ENCODE data around the gene COPA. TPM values are rescaled to one million over a fixed set of nuclear protein-coding genes. Genes with fewer than 3 reads are reported as not detected.

Gene COPA
- total RNA-seq, 1 donor from 2014 or later: 211 TPM

GRCh38 chr1:160332516-160332915, 10.5 kb downstream of the COPA start:
- H3K36me3 ChIP-seq (ENCODE audit: control insufficient read depth in 3 of 3, insufficient read depth in 3 of 3, low read length in 3 of 3): peaks cover 27 to 57% (median 57%) of the 10 kb centered on the region in 3 donors
- H3K27me3 ChIP-seq (ENCODE audit: control insufficient read depth in 3 of 3, insufficient read depth in 3 of 3, low read length in 3 of 3): no peaks in the 10 kb centered on the region
- no peak overlapping the region for H3K4me3 ChIP-seq (ENCODE audit: low read length in 3 of 3)
- H3K4me1 ChIP-seq (ENCODE audit: control insufficient read depth in 3 of 3, insufficient read depth in 3 of 3, low read length in 3 of 3): no peaks in the 10 kb centered on the region
- no peak overlapping the region for H3K9ac ChIP-seq (ENCODE audit: low read depth in 1 of 3, low read length in 3 of 3)
- H3K27ac ChIP-seq (ENCODE audit: low read depth, low read length): no peak overlapping the region
- no peaks in the 10 kb centered on the region for H3K9me3 ChIP-seq (ENCODE audit: control insufficient read depth in 3 of 3, low read length in 3 of 3)

- no peaks in the 10 kb centered on the region for H3K9me3 ChIP-seq (ENCODE audit: control insufficient read depth in 3 of 3, low read length in 3 of 3)
- H3K27ac ChIP-seq (ENCODE audit: low read depth, low read length): no peak overlapping the region
- H3K36me3 ChIP-seq (ENCODE audit: control insufficient read depth in 3 of 3, insufficient read depth in 3 of 3, low read length in 3 of 3): peaks cover 36 to 72% (median 70%) of the 10 kb centered on the region in 3 donors
- H3K9ac ChIP-seq (ENCODE audit: low read depth in 1 of 3, low read length in 3 of 3): no peak overlapping the region
- H3K27me3 ChIP-seq (ENCODE audit: control insufficient read depth in 3 of 3, insufficient read depth in 3 of 3, low read length in 3 of 3): no peaks in the 10 kb centered on the region
- H3K4me1 ChIP-seq (ENCODE audit: control insufficient read depth in 3 of 3, insufficient read depth in 3 of 3, low read length in 3 of 3): no peaks in the 10 kb centered on the region
- H3K4me3 ChIP-seq (ENCODE audit: low read length in 3 of 3): no peak overlapping the region
These were observed 12.9 kb downstream of the COPA start for GRCh38 chr1:160330119-160330518.

GRCh38 chr1:160328184-160328583, 14.9 kb downstream of the COPA start:
- no peaks in the 10 kb centered on the region for H3K9me3 ChIP-seq (ENCODE audit: control insufficient read depth in 3 of 3, low read length in 3 of 3)
- peaks cover 40 to 63% (median 59%) of the 10 kb centered on the region in 3 donors for H3K36me3 ChIP-seq (ENCODE audit: control insufficient read depth in 3 of 3, insufficient read depth in 3 of 3, low read length in 3 of 3)
- no peaks in the 10 kb centered on the region for H3K4me1 ChIP-seq (ENCODE audit: control insufficient read depth in 3 of 3, insufficient read depth in 3 of 3, low read length in 3 of 3)
- H3K4me3 ChIP-seq (ENCODE audit: low read length in 3 of 3): no peak overlapping the region
- H3K27me3 ChIP-seq (ENCODE audit: control insufficient read depth in 3 of 3, insufficient read depth in 3 of 3, low read length in 3 of 3): no peaks in the 10 kb centered on the region
- H3K9ac ChIP-seq (ENCODE audit: low read depth in 1 of 3, low read length in 3 of 3): no peak overlapping the region
- no peak overlapping the region for H3K27ac ChIP-seq (ENCODE audit: low read depth, low read length)

- peaks cover 33 to 57% (median 57%) of the 10 kb centered on the region in 3 donors for H3K36me3 ChIP-seq (ENCODE audit: control insufficient read depth in 3 of 3, insufficient read depth in 3 of 3, low read length in 3 of 3)
- no peaks in the 10 kb centered on the region for H3K9me3 ChIP-seq (ENCODE audit: control insufficient read depth in 3 of 3, low read length in 3 of 3)
- H3K27ac ChIP-seq (ENCODE audit: low read depth, low read length): no peak overlapping the region
- H3K4me3 ChIP-seq (ENCODE audit: low read length in 3 of 3): no peak overlapping the region
- H3K9ac ChIP-seq (ENCODE audit: low read depth in 1 of 3, low read length in 3 of 3): peak overlapping the region in 1 of 3 donors; percentile 9
- no peaks in the 10 kb centered on the region for H3K27me3 ChIP-seq (ENCODE audit: control insufficient read depth in 3 of 3, insufficient read depth in 3 of 3, low read length in 3 of 3)
- no peaks in the 10 kb centered on the region for H3K4me1 ChIP-seq (ENCODE audit: control insufficient read depth in 3 of 3, insufficient read depth in 3 of 3, low read length in 3 of 3)
These were observed 16.6 kb downstream of the COPA start for GRCh38 chr1:160326418-160326817.

- Histone ChIP-seq H3K9me3 (ENCODE audit: control insufficient read depth in 3 of 3, low read length in 3 of 3) (no peaks in the 10 kb centered on the region), H3K9ac (ENCODE audit: low read depth in 1 of 3, low read length in 3 of 3) (no peak overlapping the region), H3K27ac (ENCODE audit: low read depth, low read length) (no peak overlapping the region), H3K36me3 (ENCODE audit: control insufficient read depth in 3 of 3, insufficient read depth in 3 of 3, low read length in 3 of 3) (peaks cover 27 to 55% (median 52%) of the 10 kb centered on the region in 3 donors), H3K27me3 (ENCODE audit: control insufficient read depth in 3 of 3, insufficient read depth in 3 of 3, low read length in 3 of 3) (no peaks in the 10 kb centered on the region), H3K4me3 (ENCODE audit: low read length in 3 of 3) (no peak overlapping the region), H3K4me1 (ENCODE audit: control insufficient read depth in 3 of 3, insufficient read depth in 3 of 3, low read length in 3 of 3) (no peaks in the 10 kb centered on the region)
These were observed 17.8 kb downstream of the COPA start for GRCh38 chr1:160325252-160325651.

GRCh38 chr1:160322831-160323230, 20.2 kb downstream of the COPA start:
- no peak overlapping the region for H3K4me3 ChIP-seq (ENCODE audit: low read length in 3 of 3)
- no peaks in the 10 kb centered on the region for H3K9me3 ChIP-seq (ENCODE audit: control insufficient read depth in 3 of 3, low read length in 3 of 3)
- H3K9ac ChIP-seq (ENCODE audit: low read depth in 1 of 3, low read length in 3 of 3): no peak overlapping the region
- H3K4me1 ChIP-seq (ENCODE audit: control insufficient read depth in 3 of 3, insufficient read depth in 3 of 3, low read length in 3 of 3): no peaks in the 10 kb centered on the region
- no peaks in the 10 kb centered on the region for H3K27me3 ChIP-seq (ENCODE audit: control insufficient read depth in 3 of 3, insufficient read depth in 3 of 3, low read length in 3 of 3)
- no peak overlapping the region for H3K27ac ChIP-seq (ENCODE audit: low read depth, low read length)
- peaks cover 13 to 36% (median 36%) of the 10 kb centered on the region in 3 donors for H3K36me3 ChIP-seq (ENCODE audit: control insufficient read depth in 3 of 3, insufficient read depth in 3 of 3, low read length in 3 of 3)

- H3K9me3 ChIP-seq (ENCODE audit: control insufficient read depth in 3 of 3, low read length in 3 of 3): no peaks in the 10 kb centered on the region
- no peak overlapping the region for H3K9ac ChIP-seq (ENCODE audit: low read depth in 1 of 3, low read length in 3 of 3)
- H3K27me3 ChIP-seq (ENCODE audit: control insufficient read depth in 3 of 3, insufficient read depth in 3 of 3, low read length in 3 of 3): no peaks in the 10 kb centered on the region
- H3K27ac ChIP-seq (ENCODE audit: low read depth, low read length): no peak overlapping the region
- H3K4me1 ChIP-seq (ENCODE audit: control insufficient read depth in 3 of 3, insufficient read depth in 3 of 3, low read length in 3 of 3): no peaks in the 10 kb centered on the region
- peaks cover 46 to 65% (median 55%) of the 10 kb centered on the region in 3 donors for H3K36me3 ChIP-seq (ENCODE audit: control insufficient read depth in 3 of 3, insufficient read depth in 3 of 3, low read length in 3 of 3)
- no peak overlapping the region for H3K4me3 ChIP-seq (ENCODE audit: low read length in 3 of 3)
These were observed 27.7 kb downstream of the COPA start for GRCh38 chr1:160315359-160315758.

GRCh38 chr1:160309571-160309970, 33.5 kb downstream of the COPA start:
- no peak overlapping the region for H3K4me3 ChIP-seq (ENCODE audit: low read length in 3 of 3)
- H3K9ac ChIP-seq (ENCODE audit: low read depth in 1 of 3, low read length in 3 of 3): no peak overlapping the region
- H3K27me3 ChIP-seq (ENCODE audit: control insufficient read depth in 3 of 3, insufficient read depth in 3 of 3, low read length in 3 of 3): no peaks in the 10 kb centered on the region
- peaks cover 69 to 86% (median 80%) of the 10 kb centered on the region in 3 donors for H3K36me3 ChIP-seq (ENCODE audit: control insufficient read depth in 3 of 3, insufficient read depth in 3 of 3, low read length in 3 of 3)
- no peaks in the 10 kb centered on the region for H3K9me3 ChIP-seq (ENCODE audit: control insufficient read depth in 3 of 3, low read length in 3 of 3)
- H3K27ac ChIP-seq (ENCODE audit: low read depth, low read length): no peak overlapping the region
- H3K4me1 ChIP-seq (ENCODE audit: control insufficient read depth in 3 of 3, insufficient read depth in 3 of 3, low read length in 3 of 3): no peaks in the 10 kb centered on the region

GRCh38 chr1:160309185-160309557, 33.9 kb downstream of the COPA start:
- peaks cover 67 to 84% (median 76%) of the 10 kb centered on the region in 3 donors for H3K36me3 ChIP-seq (ENCODE audit: control insufficient read depth in 3 of 3, insufficient read depth in 3 of 3, low read length in 3 of 3)

GRCh38 chr1:160308451-160309184, 34.4 kb downstream of the COPA start:
- no peak overlapping the region for H3K4me3 ChIP-seq (ENCODE audit: low read length in 3 of 3)
- H3K27ac ChIP-seq (ENCODE audit: low read depth, low read length): no peak overlapping the region
- no peaks in the 10 kb centered on the region for H3K9me3 ChIP-seq (ENCODE audit: control insufficient read depth in 3 of 3, low read length in 3 of 3)
- no peaks in the 10 kb centered on the region for H3K4me1 ChIP-seq (ENCODE audit: control insufficient read depth in 3 of 3, insufficient read depth in 3 of 3, low read length in 3 of 3)
- H3K36me3 ChIP-seq (ENCODE audit: control insufficient read depth in 3 of 3, insufficient read depth in 3 of 3, low read length in 3 of 3): peaks cover 64 to 82% (median 74%) of the 10 kb centered on the region in 3 donors
- no peaks in the 10 kb centered on the region for H3K27me3 ChIP-seq (ENCODE audit: control insufficient read depth in 3 of 3, insufficient read depth in 3 of 3, low read length in 3 of 3)
- H3K9ac ChIP-seq (ENCODE audit: low read depth in 1 of 3, low read length in 3 of 3): no peak overlapping the region

More at GRCh38 chr1:160309185-160309557, 33.9 kb downstream of the COPA start:
- no peaks in the 10 kb centered on the region for H3K27me3 ChIP-seq (ENCODE audit: control insufficient read depth in 3 of 3, insufficient read depth in 3 of 3, low read length in 3 of 3)
- no peaks in the 10 kb centered on the region for H3K9me3 ChIP-seq (ENCODE audit: control insufficient read depth in 3 of 3, low read length in 3 of 3)
- H3K4me1 ChIP-seq (ENCODE audit: control insufficient read depth in 3 of 3, insufficient read depth in 3 of 3, low read length in 3 of 3): no peaks in the 10 kb centered on the region
- H3K4me3 ChIP-seq (ENCODE audit: low read length in 3 of 3): no peak overlapping the region
- no peak overlapping the region for H3K27ac ChIP-seq (ENCODE audit: low read depth, low read length)
- H3K9ac ChIP-seq (ENCODE audit: low read depth in 1 of 3, low read length in 3 of 3): no peak overlapping the region
